ENCODE measurements around the gene GIPC1. TPM values are rescaled to one million over a fixed set of nuclear protein-coding genes. Genes with fewer than 3 reads are reported as not detected.

GIPC1 gene
- total and polyA plus RNA-seq, 2 of the 4 experiments (the other 2 are of a cell fraction) = 74.2 to 133 TPM

DNA sequence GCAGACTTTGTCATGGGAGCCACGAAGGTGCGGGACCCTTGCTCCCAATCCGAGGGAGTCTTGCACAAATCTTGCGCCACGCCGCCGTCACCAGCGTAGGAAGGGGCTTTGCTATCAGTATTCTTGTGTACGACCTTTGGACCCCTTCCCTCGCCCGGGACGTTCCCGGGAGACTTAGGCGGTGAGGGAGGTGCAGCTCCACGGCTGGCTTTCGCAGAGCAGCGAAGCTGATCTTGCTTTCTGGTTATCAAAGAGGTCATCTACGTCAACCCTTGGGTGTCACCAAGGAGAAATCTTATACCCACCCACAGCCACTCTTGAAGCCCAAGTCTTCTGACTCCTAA lies 34.0 kb upstream of the GIPC1 start:
- peaks cover 15 to 41% of the 10 kb centered on the region in 2 experiments; a peak in 3 of 4 replicates for H3K79me1 ChIP-seq (ENCODE audit: low read depth in 1 of 2, low read length in 2 of 2)
- DNase-seq (no peak), ATAC-seq (ENCODE audit: low read depth) (peak; percentile 3)
- peak overlapping the region; percentile 57 for H2BK5ac ChIP-seq (ENCODE audit: low read depth, low read length, poor library complexity, severe bottlenecking)
- H3K9me3 ChIP-seq (ENCODE audit: control insufficient read depth, insufficient read depth, low read length) = no peaks in the 10 kb centered on the region
- ChIA-PET CTCF (no interaction called here), POLR2A (ENCODE audit: unreplicated experiment) (no interaction called here)
- H3K27ac ChIP-seq (ENCODE audit: insufficient read depth, low read length) = peak overlapping the region; percentile 78
- H4K8ac ChIP-seq (ENCODE audit: low read depth in 2 of 2, low read length in 2 of 2) = peak overlapping the region; percentile 9 to 70; a peak in 3 of 4 replicates
- intact Hi-C loops (cut with micrococcal nuclease) (no loop called here), dilution Hi-C loops (cut with HindIII; ENCODE audit: low sequenced_read_pairs, unreplicated experiment) (no loop called here), in situ Hi-C loops (cut with MboI; ENCODE audit: low sequenced_read_pairs) (no loop called here)
- H3K36me3 ChIP-seq (ENCODE audit: control insufficient read depth, insufficient read depth, low read length) = no peaks in the 10 kb centered on the region
- H3K23ac ChIP-seq (ENCODE audit: low read depth, low read length) = peak overlapping the region; percentile 77; the same call in 1 of the 2 replicates
- 0 out of 2 replicates have a peak overlapping the region, but pooled peaks have one; percentile 13 for H2BK120ac ChIP-seq (ENCODE audit: low read depth, low read length)
- peaks cover 5% of the 10 kb centered on the region; the same call in 1 of the 2 replicates for H3K9me1 ChIP-seq (ENCODE audit: insufficient read depth, low read length)
- peak overlapping the region; percentile 14; the same call in 1 of the 2 replicates for H3K18ac ChIP-seq (ENCODE audit: low read depth, low read length)
- TF ChIP-seq CEBPB (IDR thresholded peaks at IDR 0.05; ENCODE audit: low read depth, low read length) (peak; percentile 77), RCOR1 (IDR thresholded peaks at IDR 0.05; ENCODE audit: insufficient replicate concordance, low read length) (no peak)
- H4K91ac ChIP-seq (ENCODE audit: insufficient read depth, low read depth, low read length) = peak overlapping the region; percentile 10; the same call in 1 of the 2 replicates
- H3K56ac ChIP-seq (ENCODE audit: extremely low read depth, insufficient read depth, low read length) = peak overlapping the region; percentile 43
- H3K4me1 ChIP-seq (ENCODE audit: control insufficient read depth, insufficient read depth, low read length) = peaks cover 2% of the 10 kb centered on the region; the same call in 1 of the 2 replicates
- peak overlapping the region; percentile 66 for H3K14ac ChIP-seq (replicated peaks; ENCODE audit: low read depth, low read length)
- H2AK9ac ChIP-seq (replicated peaks; ENCODE audit: low read depth, low read length, poor library complexity) = peak overlapping the region; percentile 87
- H4K5ac ChIP-seq (ENCODE audit: low read depth, low read length) = peak overlapping the region; percentile 69
- peak overlapping the region; percentile 25; the same call in 1 of the 3 replicates for H2BK15ac ChIP-seq (ENCODE audit: low read depth, low read length)
- peak overlapping the region; percentile 89 for H3K9ac ChIP-seq (ENCODE audit: low read depth, low read length)
- peak overlapping the region; percentile 97 for H2AFZ ChIP-seq (replicated peaks; ENCODE audit: low read length, poor library complexity)
- H3K4ac ChIP-seq (ENCODE audit: low read depth, low read length) = peak overlapping the region; percentile 64
- no TSS peak for BruUV-seq (replicated peaks)
- H4K20me1 ChIP-seq (ENCODE audit: insufficient read depth, low read length) = peaks cover 3% of the 10 kb centered on the region; the same call in 1 of the 2 replicates
- WGBS, 2 experiments (ENCODE audit: extremely low coverage in 2 of 2, insufficient read length in 1 of 2) = 0% methylated on average over 2 of the region's 18 CpGs; no CpG with 5 or more reads in 1 of the 2 experiments
- no peaks in the 10 kb centered on the region for H3K27me3 ChIP-seq (ENCODE audit: control insufficient read depth, insufficient read depth, low read length)
- H2BK20ac ChIP-seq (ENCODE audit: low read depth, low read length) = no peak overlapping the region
- H3K4me3 ChIP-seq (ENCODE audit: insufficient read depth, low read depth, low read length) = peak overlapping the region; percentile 80
- peak overlapping the region; percentile 92 for H3K4me2 ChIP-seq (ENCODE audit: low read depth, low read length)
- peak overlapping the region; percentile 34; the same call in 1 of the 2 replicates for H2AK5ac ChIP-seq (ENCODE audit: low read depth, low read length)
